HCT116 (cell line): ENCODE measurements around the gene PLVAP. TPM values are rescaled to one million over a fixed set of nuclear protein-coding genes. Genes with fewer than 3 reads are reported as not detected.

Source experiments
- ATAC-seq: fragments of 200-7000 bp; cut with Tn5 transposase; 2 replicates; pipeline ENCODE4 v1.9.1; 2020; ENCODE audit warnings: mild to moderate bottlenecking, moderate library complexity
- Bru-seq: library from RNA; stranded (reverse); fragments of 400-500 nt; gene quantifications from one replicate; lab custom pipeline; 2021; lab: Mats Ljungman, UMichigan
- BruChase-seq, 2 experiments: library from RNA; stranded (reverse); fragments of 400-500 nt; gene quantifications; one replicate each; lab custom pipeline; 2021; lab: Mats Ljungman, UMichigan
- BruUV-seq: library from RNA; stranded (reverse); fragments of 400-500 nt; replicated peaks from 2 replicates; lab custom pipeline; 2021; lab: Mats Ljungman, UMichigan
- CTCF ChIA-PET: fragments of 300-600 bp; sonication (Branson Sonifier 250); formaldehyde crosslinking; loops from one replicate; lab custom pipeline; 2021; ENCODE audit warnings: antibody characterized with exemption; lab: Charles Lee
- POLR2A ChIA-PET: fragments of 300-600, 350-600 bp; sonication (Branson Sonifier 250); formaldehyde crosslinking; loops from one replicate; lab custom pipeline; 2021; ENCODE audit warnings: antibody characterized with exemption; lab: Charles Lee
- RAD21 ChIA-PET, 2 experiments: fragments of 300-600 bp; sonication (Branson Sonifier 250); formaldehyde crosslinking; loops; one replicate each; lab custom pipeline; 2023; ENCODE audit warnings: low total read pairs in 2 of 2; ENCODE audit not compliant: uncharacterized antibody in 2 of 2, unreplicated experiment in 2 of 2, low non-redundant PET in 1 of 2; lab: Charles Lee
- DNase-seq: peaks from one replicate; pipeline ENCODE4 v3.0.0-alpha.2; 2010; ENCODE audit warnings: low read depth, low spot score
- H2AFZ ChIP-seq: fragments of 200-600 bp; shearing (Covaris generic), sonication (generic); 2 replicates; pipeline ENCODE4 v1.6.1; 2017; ENCODE audit warnings: low read depth, mixed run types, mixed read lengths, antibody characterized with exemption, low read length; ENCODE audit not compliant: poor library complexity, severe bottlenecking
- H3K27ac ChIP-seq: 2 replicates; pipeline ENCODE4 v1.5.1; 2012; ENCODE audit warnings: low read depth, low read length
- H3K27me3 ChIP-seq: fragments of 200-600 bp; sonication (generic); 2 replicates; pipeline ENCODE4 v1.6.1; 2016; ENCODE audit warnings: mixed run types, low read length, mixed read lengths; ENCODE audit not compliant: insufficient read depth
- H3K36me3 ChIP-seq, 2 experiments: fragments of 200-500 bp in 1 of 2; fragments of 200-600 bp in 1 of 2; sonication (Bioruptor generic) in 1 of 2; sonication (generic) in 1 of 2; 2 replicates each; pipeline versions ENCODE4 v1.5.1 to v1.6.1; 2014 to 2016; ENCODE audit warnings: low read length in 2 of 2, inconsistent platforms in 1 of 2, mixed read lengths in 1 of 2, mixed run types in 1 of 2; ENCODE audit not compliant: insufficient read depth in 2 of 2, control insufficient read depth in 1 of 2
- H3K4me1 ChIP-seq, 2 experiments: fragments of 200-600 bp in 1 of 2; sonication (generic) in 1 of 2; 2 replicates each; pipeline versions ENCODE4 v1.5.1 to v1.6.1; 2012 to 2017; ENCODE audit warnings: low read length in 2 of 2, inconsistent platforms in 1 of 2, mild to moderate bottlenecking in 1 of 2, mixed read lengths in 1 of 2, mixed run types in 1 of 2, moderate library complexity in 1 of 2; ENCODE audit not compliant: insufficient read depth in 2 of 2, control insufficient read depth in 1 of 2
- H3K4me2 ChIP-seq: fragments of 200-600 bp; sonication (generic); 2 replicates; pipeline ENCODE4 v1.6.1; 2017; ENCODE audit warnings: mixed run types, low read length, mixed read lengths
- H3K4me3 ChIP-seq, 2 experiments: fragments of 200-600 bp in 1 of 2; sonication (generic) in 1 of 2; replicated peaks in 1 of 2; 2 replicates each; pipeline ENCODE4 v1.5.1; 2011 to 2016; ENCODE audit warnings: low read length in 2 of 2, control low read depth in 1 of 2, low read depth in 1 of 2, mild to moderate bottlenecking in 1 of 2, mixed read lengths in 1 of 2, mixed run types in 1 of 2
- H3K79me2 ChIP-seq: fragments of 200-600 bp; sonication (generic); 2 replicates; pipeline ENCODE4 v1.6.1; 2017; ENCODE audit warnings: mild to moderate bottlenecking, mixed run types, low read length, moderate library complexity, mixed read lengths; ENCODE audit not compliant: insufficient read depth
- H3K9ac ChIP-seq: fragments of 200-600 bp; sonication (generic); 2 replicates; pipeline ENCODE4 v1.6.1; 2016; ENCODE audit warnings: low read length, mixed read lengths
- H3K9me2 ChIP-seq: fragments of 200-600 bp; sonication (generic), shearing (Covaris generic); 2 replicates; pipeline ENCODE4 v1.6.1; 2017; ENCODE audit warnings: mixed run types, mild to moderate bottlenecking, moderate library complexity; ENCODE audit not compliant: insufficient read depth
- H3K9me3 ChIP-seq, 2 experiments: fragments of 200-500 bp in 1 of 2; fragments of 200-600 bp in 1 of 2; sonication (Bioruptor generic) in 1 of 2; sonication (generic) in 1 of 2; 2 replicates each; pipeline ENCODE4 v1.6.1; 2014 to 2017; ENCODE audit warnings: low read length in 2 of 2, mixed read lengths in 2 of 2, inconsistent platforms in 1 of 2, low read depth in 1 of 2, mild to moderate bottlenecking in 1 of 2, mixed run types in 1 of 2, moderate library complexity in 1 of 2; ENCODE audit not compliant: control insufficient read depth in 1 of 2, insufficient read depth in 1 of 2
- H4K20me1 ChIP-seq: fragments of 200-600 bp; sonication (generic), shearing (Covaris generic); 2 replicates; pipeline ENCODE4 v1.6.1; 2017; ENCODE audit warnings: mixed run types, mild to moderate bottlenecking, moderate library complexity; ENCODE audit not compliant: insufficient read depth
- CEBPB ChIP-seq: IDR thresholded peaks from 2 replicates; pipeline ENCODE4 v1.6.1; 2012; ENCODE audit warnings: low read depth
- ELF1 ChIP-seq: IDR thresholded peaks from 2 replicates; pipeline ENCODE4 v1.6.1; 2012; ENCODE audit warnings: low read depth, borderline replicate concordance
- EZH2 ChIP-seq: fragments of 200-600 bp; sonication (generic); IDR thresholded peaks from 2 replicates; pipeline ENCODE4 v1.6.1; 2017; ENCODE audit warnings: antibody characterized with exemption, mixed run types
- EZH2phosphoT487 ChIP-seq: fragments of 200-600 bp; IDR thresholded peaks from 2 replicates; pipeline ENCODE4 v1.6.1; 2018; ENCODE audit warnings: antibody characterized with exemption, borderline replicate concordance
- FOSL1 ChIP-seq: IDR thresholded peaks from 2 replicates; pipeline ENCODE4 v1.6.1; 2012; ENCODE audit warnings: low read depth
- POLR2A ChIP-seq: IDR thresholded peaks from 2 replicates; pipeline ENCODE4 v1.7.0; 2011; ENCODE audit warnings: borderline replicate concordance; ENCODE audit not compliant: insufficient read depth, insufficient read length; ENCODE audit errors: extremely low read depth
- SIN3A ChIP-seq: IDR thresholded peaks from 2 replicates; pipeline ENCODE4 v1.6.1; 2012; ENCODE audit warnings: low read depth
- SP1 ChIP-seq: IDR thresholded peaks from 2 replicates; pipeline ENCODE4 v1.6.1; 2012; ENCODE audit warnings: low read depth
- TCF7L2 ChIP-seq: IDR thresholded peaks from 2 replicates; pipeline ENCODE4 v1.7.0; 2011; ENCODE audit warnings: borderline replicate concordance, inconsistent platforms; ENCODE audit not compliant: insufficient read depth, insufficient read length; ENCODE audit errors: extremely low read depth
- YY1 ChIP-seq: IDR thresholded peaks from 2 replicates; pipeline ENCODE4 v1.6.1; 2011; ENCODE audit warnings: low read length, low read depth, moderate library complexity, mild to moderate bottlenecking; ENCODE audit not compliant: insufficient replicate concordance; ENCODE audit errors: extremely low read depth
- ZNF274 ChIP-seq: fragments of 200-500 bp; sonication (Bioruptor generic); IDR thresholded peaks from 2 replicates; pipeline ENCODE4 v1.6.1; 2014; ENCODE audit warnings: mild to moderate bottlenecking, low read depth, low read length, inconsistent platforms
- intact Hi-C: fragments of 100-400 bp; cut with micrococcal nuclease; formaldehyde crosslinking; loops from 2 replicates; pipeline ENCODE4 v1.10.0; 2022
- long read RNA-seq: library from polyadenylated mRNA; unstranded; transcript quantifications from one replicate; pipeline ENCODE4 v2.0.0, GENCODE V29; 2021; ENCODE audit not compliant: unreplicated experiment
- polyA plus RNA-seq: library from polyadenylated mRNA; unstranded; fragments of >200 nt; gene quantifications from 2 replicates; pipeline ENCODE4 v1.2.1, GENCODE V29; 2012; ENCODE audit warnings: missing spikeins
- total RNA-seq: library from RNA; stranded (reverse); gene quantifications from one replicate; pipeline ENCODE4 v1.2.1, GENCODE V29; 2021; ENCODE audit not compliant: unreplicated experiment
- TF ChIP-seq, protein P1 (sequence below): IDR thresholded peaks from 2 replicates; pipeline ENCODE4 v1.6.1; 2012; ENCODE audit warnings: low read depth
- TF ChIP-seq, protein P2 (sequence below): IDR thresholded peaks from 2 replicates; pipeline ENCODE4 v1.6.1; 2012
- TF ChIP-seq, protein P3 (sequence below): IDR thresholded peaks from 2 replicates; pipeline ENCODE4 v1.6.1; 2011; ENCODE audit warnings: mild to moderate bottlenecking, low read length, moderate library complexity; ENCODE audit not compliant: insufficient replicate concordance; ENCODE audit errors: extremely low read depth
- TF ChIP-seq, protein P4 (sequence below): IDR thresholded peaks from 2 replicates; pipeline ENCODE4 v1.6.1; 2012

Gene PLVAP, protein sequence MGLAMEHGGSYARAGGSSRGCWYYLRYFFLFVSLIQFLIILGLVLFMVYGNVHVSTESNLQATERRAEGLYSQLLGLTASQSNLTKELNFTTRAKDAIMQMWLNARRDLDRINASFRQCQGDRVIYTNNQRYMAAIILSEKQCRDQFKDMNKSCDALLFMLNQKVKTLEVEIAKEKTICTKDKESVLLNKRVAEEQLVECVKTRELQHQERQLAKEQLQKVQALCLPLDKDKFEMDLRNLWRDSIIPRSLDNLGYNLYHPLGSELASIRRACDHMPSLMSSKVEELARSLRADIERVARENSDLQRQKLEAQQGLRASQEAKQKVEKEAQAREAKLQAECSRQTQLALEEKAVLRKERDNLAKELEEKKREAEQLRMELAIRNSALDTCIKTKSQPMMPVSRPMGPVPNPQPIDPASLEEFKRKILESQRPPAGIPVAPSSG
- 0.47 TPM for total RNA-seq
- polyA plus RNA-seq, result not detected in 2 replicates
- Bru-seq, nascent RNA, result percentile 4 among the genes with signal in this experiment
- percentile 4 among the genes with signal in this experiment for BruChase-seq, experiment 1, labeled RNA remaining after a 6-hour chase
- percentile 4 among the genes with signal in this experiment for BruChase-seq, experiment 2, labeled RNA remaining after a 2-hour chase
- long read RNA-seq, result 0 reads

DNA sequence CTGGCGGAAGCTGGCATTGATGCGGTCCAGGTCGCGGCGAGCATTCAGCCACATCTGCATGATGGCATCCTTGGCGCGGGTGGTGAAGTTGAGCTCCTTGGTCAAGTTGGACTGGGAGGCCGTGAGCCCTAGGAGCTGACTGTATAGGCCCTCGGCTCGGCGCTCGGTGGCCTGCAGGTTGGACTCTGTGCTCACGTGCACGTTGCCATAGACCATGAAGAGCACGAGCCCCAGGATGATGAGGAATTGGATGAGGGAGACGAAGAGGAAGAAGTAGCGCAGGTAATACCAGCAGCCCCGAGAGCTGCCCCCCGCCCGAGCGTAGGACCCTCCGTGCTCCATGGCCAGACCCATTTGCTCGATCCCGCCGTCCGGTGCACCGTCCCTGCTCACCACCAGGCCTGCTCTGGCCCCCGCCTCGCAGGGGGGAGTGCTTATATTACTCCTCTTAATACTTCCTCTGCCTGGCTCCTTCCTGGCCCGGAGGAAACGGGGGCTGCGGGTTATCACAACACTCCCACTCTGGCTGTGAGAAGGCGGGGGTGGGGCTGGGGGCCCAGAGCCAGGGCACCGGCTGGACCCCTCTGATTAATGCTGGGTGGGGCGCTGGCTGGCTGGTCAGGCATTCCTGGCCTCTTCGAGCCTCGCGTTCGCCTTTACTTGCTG is at the start of gene PLVAP:
Gene PLVAP, minus strand, starts transcription at position 408 of the 666 bp plus-strand sequence. Its CDS starts 54 bp downstream, at position 354.
- ChIA-PET RAD21 (no interaction called here), CTCF (no interaction called here), POLR2A (no interaction called here)
- peaks cover 0 to 2% of the 10 kb centered on the region in 2 experiments; a peak in 1 of 4 replicates for H3K4me1 ChIP-seq
- no peaks in the 10 kb centered on the region for H3K9me3 ChIP-seq
- no peaks in the 10 kb centered on the region for H3K79me2 ChIP-seq
- H3K4me3 ChIP-seq, result no peak within 1 kb of the TSS
- no peaks in the 10 kb centered on the region for H3K36me3 ChIP-seq
- no peak within 1 kb of the TSS for H3K4me2 ChIP-seq
- DNase-seq (no peak), ATAC-seq (no peak)
- H2AFZ ChIP-seq, result no peak within 1 kb of the TSS
- H4K20me1 ChIP-seq, result no peaks in the 10 kb centered on the region
- no peak within 1 kb of the TSS for H3K9ac ChIP-seq
- H3K27me3 ChIP-seq, result no peaks in the 10 kb centered on the region
- intact Hi-C loops, result no loop called here
- no peak for TF ChIP-seq YY1
- TF ChIP-seq SIN3A, result no peak
- no peak for TF ChIP-seq TCF7L2
- TF ChIP-seq POLR2A, result no peak
- TF ChIP-seq CEBPB, result no peak
- no peak for TF ChIP-seq ZNF274
- no peak for TF ChIP-seq SP1
- TF ChIP-seq, protein P1, sequence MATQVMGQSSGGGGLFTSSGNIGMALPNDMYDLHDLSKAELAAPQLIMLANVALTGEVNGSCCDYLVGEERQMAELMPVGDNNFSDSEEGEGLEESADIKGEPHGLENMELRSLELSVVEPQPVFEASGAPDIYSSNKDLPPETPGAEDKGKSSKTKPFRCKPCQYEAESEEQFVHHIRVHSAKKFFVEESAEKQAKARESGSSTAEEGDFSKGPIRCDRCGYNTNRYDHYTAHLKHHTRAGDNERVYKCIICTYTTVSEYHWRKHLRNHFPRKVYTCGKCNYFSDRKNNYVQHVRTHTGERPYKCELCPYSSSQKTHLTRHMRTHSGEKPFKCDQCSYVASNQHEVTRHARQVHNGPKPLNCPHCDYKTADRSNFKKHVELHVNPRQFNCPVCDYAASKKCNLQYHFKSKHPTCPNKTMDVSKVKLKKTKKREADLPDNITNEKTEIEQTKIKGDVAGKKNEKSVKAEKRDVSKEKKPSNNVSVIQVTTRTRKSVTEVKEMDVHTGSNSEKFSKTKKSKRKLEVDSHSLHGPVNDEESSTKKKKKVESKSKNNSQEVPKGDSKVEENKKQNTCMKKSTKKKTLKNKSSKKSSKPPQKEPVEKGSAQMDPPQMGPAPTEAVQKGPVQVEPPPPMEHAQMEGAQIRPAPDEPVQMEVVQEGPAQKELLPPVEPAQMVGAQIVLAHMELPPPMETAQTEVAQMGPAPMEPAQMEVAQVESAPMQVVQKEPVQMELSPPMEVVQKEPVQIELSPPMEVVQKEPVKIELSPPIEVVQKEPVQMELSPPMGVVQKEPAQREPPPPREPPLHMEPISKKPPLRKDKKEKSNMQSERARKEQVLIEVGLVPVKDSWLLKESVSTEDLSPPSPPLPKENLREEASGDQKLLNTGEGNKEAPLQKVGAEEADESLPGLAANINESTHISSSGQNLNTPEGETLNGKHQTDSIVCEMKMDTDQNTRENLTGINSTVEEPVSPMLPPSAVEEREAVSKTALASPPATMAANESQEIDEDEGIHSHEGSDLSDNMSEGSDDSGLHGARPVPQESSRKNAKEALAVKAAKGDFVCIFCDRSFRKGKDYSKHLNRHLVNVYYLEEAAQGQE, result no peak
- TF ChIP-seq, protein P2, sequence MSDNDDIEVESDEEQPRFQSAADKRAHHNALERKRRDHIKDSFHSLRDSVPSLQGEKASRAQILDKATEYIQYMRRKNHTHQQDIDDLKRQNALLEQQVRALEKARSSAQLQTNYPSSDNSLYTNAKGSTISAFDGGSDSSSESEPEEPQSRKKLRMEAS, result no peak
- TF ChIP-seq EZH2, result no peak
- no peak for TF ChIP-seq EZH2phosphoT487
- TF ChIP-seq FOSL1, result no peak
- TF ChIP-seq, protein P3, sequence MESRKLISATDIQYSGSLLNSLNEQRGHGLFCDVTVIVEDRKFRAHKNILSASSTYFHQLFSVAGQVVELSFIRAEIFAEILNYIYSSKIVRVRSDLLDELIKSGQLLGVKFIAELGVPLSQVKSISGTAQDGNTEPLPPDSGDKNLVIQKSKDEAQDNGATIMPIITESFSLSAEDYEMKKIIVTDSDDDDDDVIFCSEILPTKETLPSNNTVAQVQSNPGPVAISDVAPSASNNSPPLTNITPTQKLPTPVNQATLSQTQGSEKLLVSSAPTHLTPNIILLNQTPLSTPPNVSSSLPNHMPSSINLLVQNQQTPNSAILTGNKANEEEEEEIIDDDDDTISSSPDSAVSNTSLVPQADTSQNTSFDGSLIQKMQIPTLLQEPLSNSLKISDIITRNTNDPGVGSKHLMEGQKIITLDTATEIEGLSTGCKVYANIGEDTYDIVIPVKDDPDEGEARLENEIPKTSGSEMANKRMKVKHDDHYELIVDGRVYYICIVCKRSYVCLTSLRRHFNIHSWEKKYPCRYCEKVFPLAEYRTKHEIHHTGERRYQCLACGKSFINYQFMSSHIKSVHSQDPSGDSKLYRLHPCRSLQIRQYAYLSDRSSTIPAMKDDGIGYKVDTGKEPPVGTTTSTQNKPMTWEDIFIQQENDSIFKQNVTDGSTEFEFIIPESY, result no peak
- TF ChIP-seq ELF1, result no peak
- TF ChIP-seq, protein P4, sequence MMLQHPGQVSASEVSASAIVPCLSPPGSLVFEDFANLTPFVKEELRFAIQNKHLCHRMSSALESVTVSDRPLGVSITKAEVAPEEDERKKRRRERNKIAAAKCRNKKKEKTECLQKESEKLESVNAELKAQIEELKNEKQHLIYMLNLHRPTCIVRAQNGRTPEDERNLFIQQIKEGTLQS, result no peak
- no TSS peak for BruUV-seq
- H3K27ac ChIP-seq, result no peak within 1 kb of the TSS
- no peaks in the 10 kb centered on the region for H3K9me2 ChIP-seq
